KMS-11 (cell line): ENCODE results near the gene FAM81A.

Source experiments
- H2AFZ ChIP-seq: fragments of 200-600 bp; sonication (generic); 2 replicates; pipeline ENCODE4 v1.6.1; 2016; ENCODE audit warnings: antibody characterized with exemption, mixed run types, low read depth
- H3K27ac ChIP-seq: fragments of 200-600 bp; sonication (generic); 2 replicates; pipeline ENCODE4 v1.6.1; 2016; ENCODE audit warnings: mild to moderate bottlenecking, mixed run types
- H3K27me3 ChIP-seq: fragments of 200-600 bp; sonication (generic); 2 replicates; pipeline ENCODE4 v1.6.1; 2017; ENCODE audit warnings: mild to moderate bottlenecking, low read depth, mixed run types, moderate library complexity; ENCODE audit not compliant: insufficient read depth
- H3K36me3 ChIP-seq: fragments of 200-600 bp; sonication (generic); 2 replicates; pipeline ENCODE4 v1.6.1; 2017; ENCODE audit warnings: mild to moderate bottlenecking, mixed run types; ENCODE audit not compliant: insufficient read depth
- H3K4me1 ChIP-seq: fragments of 200-600 bp; sonication (generic); 2 replicates; pipeline ENCODE4 v1.6.1; 2016; ENCODE audit warnings: mild to moderate bottlenecking, low read depth, mixed run types; ENCODE audit not compliant: poor library complexity, severe bottlenecking
- H3K4me2 ChIP-seq: fragments of 200-600 bp; sonication (generic); 2 replicates; pipeline ENCODE4 v1.7.0; 2016; ENCODE audit warnings: mild to moderate bottlenecking, mixed run types
- H3K4me3 ChIP-seq: fragments of 200-600 bp; sonication (generic); IDR thresholded peaks from 2 replicates; pipeline ENCODE4 v1.6.1; 2017; ENCODE audit warnings: low read depth, low read length, mixed read lengths; ENCODE audit not compliant: insufficient read depth
- H3K79me2 ChIP-seq: fragments of 200-600 bp; sonication (generic); 2 replicates; pipeline ENCODE4 v1.6.1; 2016; ENCODE audit warnings: low read depth, mixed run types; ENCODE audit not compliant: insufficient read depth
- H3K9ac ChIP-seq: fragments of 200-600 bp; sonication (generic); 2 replicates; pipeline ENCODE4 v1.6.1; 2016; ENCODE audit warnings: mild to moderate bottlenecking, mixed run types
- H4K20me1 ChIP-seq: fragments of 200-600 bp; sonication (generic); 2 replicates; pipeline ENCODE4 v1.6.1; 2016; ENCODE audit warnings: mild to moderate bottlenecking, mixed run types; ENCODE audit not compliant: insufficient read depth
- TF ChIP-seq, protein P1 (sequence below): fragments of 200-600 bp; sonication (generic); conservative IDR thresholded peaks from 2 replicates; pipeline ENCODE4 v1.6.1; 2017; ENCODE audit warnings: low read depth, mild to moderate bottlenecking, antibody characterized with exemption, low read length, moderate library complexity, mixed read lengths

FAM81A gene

DNA sequence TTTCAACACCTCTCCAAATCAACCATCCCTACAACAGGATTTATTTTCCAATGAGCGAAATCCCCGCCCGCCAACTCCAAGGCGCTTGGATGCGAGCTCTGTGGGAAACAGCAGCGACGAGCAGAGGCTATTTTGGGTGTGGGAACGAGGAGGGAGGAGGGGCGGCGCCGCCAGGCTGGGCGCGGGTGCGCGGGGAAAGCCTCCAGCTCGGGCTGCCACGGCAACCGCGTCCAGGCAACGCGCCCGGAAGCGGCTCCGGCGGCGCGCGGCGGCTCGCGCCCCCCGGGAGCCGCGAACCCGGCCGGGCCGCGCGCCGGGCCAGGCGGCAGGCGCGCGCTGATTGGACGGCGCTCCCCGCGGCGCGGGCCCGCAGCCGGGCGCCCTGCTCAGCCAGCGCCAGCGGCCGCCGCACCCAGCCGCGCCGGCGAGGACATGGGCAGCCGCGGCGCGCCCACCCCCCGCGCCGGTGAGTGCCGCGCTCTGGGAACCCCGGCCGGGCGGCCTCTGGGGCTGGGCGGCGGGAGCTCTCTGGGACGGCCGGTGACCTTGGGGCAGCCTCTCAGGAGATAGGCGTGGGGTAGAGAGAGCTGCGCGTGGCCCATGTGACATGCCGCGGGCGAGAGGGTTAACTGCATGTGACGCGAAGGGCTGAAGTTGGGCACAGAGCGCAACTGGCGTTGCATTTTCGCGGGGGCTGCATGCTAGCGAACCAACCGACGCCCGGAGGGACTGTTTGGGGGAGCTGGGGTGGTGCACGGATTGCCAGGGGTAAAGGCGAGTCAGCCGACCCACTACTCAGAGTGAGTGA, at the start of gene FAM81A:
Gene FAM81A, plus strand, starts transcription at position 370 of the 808 bp plus-strand sequence. CDS start 20,441 bp downstream, outside the sequence.
- Histone ChIP-seq H3K36me3 (no peaks in the 10 kb centered on the region), H3K79me2 (no peaks in the 10 kb centered on the region), H3K4me2 (peak within 1 kb of the TSS; percentile 95), H3K9ac (peak within 1 kb of the TSS; percentile 60; the same call in 1 of the 2 replicates), H3K4me3 (no peak within 1 kb of the TSS), H3K4me1 (peaks cover 4% of the 10 kb centered on the region), H4K20me1 (no peaks in the 10 kb centered on the region), H2AFZ (peak within 1 kb of the TSS; percentile 96), H3K27me3 (no peaks in the 10 kb centered on the region), H3K27ac (no peak within 1 kb of the TSS)
- TF ChIP-seq, protein P1, sequence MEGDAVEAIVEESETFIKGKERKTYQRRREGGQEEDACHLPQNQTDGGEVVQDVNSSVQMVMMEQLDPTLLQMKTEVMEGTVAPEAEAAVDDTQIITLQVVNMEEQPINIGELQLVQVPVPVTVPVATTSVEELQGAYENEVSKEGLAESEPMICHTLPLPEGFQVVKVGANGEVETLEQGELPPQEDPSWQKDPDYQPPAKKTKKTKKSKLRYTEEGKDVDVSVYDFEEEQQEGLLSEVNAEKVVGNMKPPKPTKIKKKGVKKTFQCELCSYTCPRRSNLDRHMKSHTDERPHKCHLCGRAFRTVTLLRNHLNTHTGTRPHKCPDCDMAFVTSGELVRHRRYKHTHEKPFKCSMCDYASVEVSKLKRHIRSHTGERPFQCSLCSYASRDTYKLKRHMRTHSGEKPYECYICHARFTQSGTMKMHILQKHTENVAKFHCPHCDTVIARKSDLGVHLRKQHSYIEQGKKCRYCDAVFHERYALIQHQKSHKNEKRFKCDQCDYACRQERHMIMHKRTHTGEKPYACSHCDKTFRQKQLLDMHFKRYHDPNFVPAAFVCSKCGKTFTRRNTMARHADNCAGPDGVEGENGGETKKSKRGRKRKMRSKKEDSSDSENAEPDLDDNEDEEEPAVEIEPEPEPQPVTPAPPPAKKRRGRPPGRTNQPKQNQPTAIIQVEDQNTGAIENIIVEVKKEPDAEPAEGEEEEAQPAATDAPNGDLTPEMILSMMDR = no peak

DNA sequence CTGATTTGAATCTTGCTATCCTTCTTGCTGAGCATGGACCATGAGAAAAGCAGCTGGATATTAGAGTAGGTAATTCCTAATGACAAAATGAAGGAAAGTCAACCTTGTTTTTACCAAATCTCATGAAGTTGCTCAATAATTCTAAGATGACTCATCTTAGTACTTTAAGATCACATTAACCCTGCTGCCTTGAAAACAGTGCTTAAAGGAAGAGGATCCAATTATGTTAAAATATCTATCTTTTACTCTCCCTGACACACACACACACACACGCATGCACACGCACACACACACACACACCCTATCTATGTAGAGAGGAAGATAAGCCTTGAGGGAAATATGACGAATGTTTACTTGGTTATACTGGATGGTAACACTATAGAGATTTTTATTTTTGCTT, 49.3 kb upstream of the FAM81A start:
- Histone ChIP-seq H4K20me1 (no peaks in the 10 kb centered on the region), H3K4me1 (no peaks in the 10 kb centered on the region), H3K27ac (no peak overlapping the region), H2AFZ (no peak overlapping the region), H3K9ac (no peak overlapping the region), H3K79me2 (no peaks in the 10 kb centered on the region), H3K27me3 (no peaks in the 10 kb centered on the region), H3K36me3 (no peaks in the 10 kb centered on the region), H3K4me3 (no peak overlapping the region), H3K4me2 (no peak overlapping the region)
- TF ChIP-seq, protein P1 = no peak

DNA sequence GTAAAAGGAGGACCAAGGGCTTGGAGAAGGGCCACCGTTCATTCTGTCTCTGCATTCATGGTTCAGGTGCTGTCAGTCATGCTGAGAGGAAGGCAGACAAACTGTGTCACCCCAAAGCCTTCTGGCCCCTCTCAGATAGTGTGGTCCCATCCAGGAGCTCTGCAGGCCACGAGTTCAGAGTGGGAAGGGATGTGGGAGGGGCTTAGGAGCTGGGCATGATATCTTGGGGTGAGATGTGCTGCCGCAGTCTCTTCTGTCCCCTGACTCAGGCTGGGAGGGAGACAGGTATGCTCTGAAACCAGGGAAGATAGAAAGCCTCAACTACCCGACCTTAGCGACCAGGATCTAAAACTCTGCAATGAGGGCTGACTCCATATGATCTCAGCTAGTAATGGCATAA, 45.7 kb upstream of the FAM81A start:
- H3K4me3 ChIP-seq = no peak overlapping the region
- no peak overlapping the region for H2AFZ ChIP-seq
- H3K27ac ChIP-seq = no peak overlapping the region
- no peaks in the 10 kb centered on the region for H3K36me3 ChIP-seq
- no peak overlapping the region for H3K9ac ChIP-seq
- no peaks in the 10 kb centered on the region for H4K20me1 ChIP-seq
- H3K4me2 ChIP-seq = no peak overlapping the region
- TF ChIP-seq, protein P1 = no peak
- H3K79me2 ChIP-seq = no peaks in the 10 kb centered on the region
- H3K27me3 ChIP-seq = no peaks in the 10 kb centered on the region
- no peaks in the 10 kb centered on the region for H3K4me1 ChIP-seq

DNA sequence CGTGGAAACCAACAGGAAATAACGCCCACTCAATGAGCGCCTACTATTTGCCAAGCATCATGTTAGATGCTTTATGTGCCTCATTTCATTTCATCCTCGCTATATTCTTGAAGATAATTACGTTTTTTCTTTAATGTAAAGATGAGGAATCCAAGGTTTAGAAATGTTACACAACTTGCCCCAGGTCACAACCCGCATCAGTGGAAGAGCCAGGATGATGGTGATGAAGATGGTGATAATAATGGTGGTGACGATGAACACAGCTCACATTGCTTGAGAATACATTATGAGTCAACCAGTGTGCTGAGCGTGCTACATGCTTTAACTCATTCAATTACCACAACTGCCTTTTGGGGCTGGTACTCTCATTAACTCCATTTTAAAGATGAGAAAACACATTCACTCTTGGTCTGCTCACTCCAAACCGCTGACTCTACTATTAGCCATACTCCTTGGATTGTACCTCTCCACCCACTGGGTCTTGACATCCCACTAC, 43.8 kb upstream of the FAM81A start:
- Histone ChIP-seq H3K4me2 (no peak overlapping the region), H3K9ac (no peak overlapping the region), H3K27me3 (no peaks in the 10 kb centered on the region), H3K4me3 (no peak overlapping the region), H3K27ac (no peak overlapping the region), H2AFZ (no peak overlapping the region), H3K36me3 (no peaks in the 10 kb centered on the region), H3K79me2 (no peaks in the 10 kb centered on the region), H4K20me1 (no peaks in the 10 kb centered on the region), H3K4me1 (no peaks in the 10 kb centered on the region)
- TF ChIP-seq, protein P1 = no peak
